GM12892 (cell line): Measurements from ENCODE around the gene EAF1.

ENCODE experiments used
- POLR2A ChIP-seq: IDR thresholded peaks from 2 replicates; pipeline ENCODE4 v1.6.1; 2011; ENCODE audit warnings: low read depth, low read length, control low read depth
- POLR2AphosphoS5 ChIP-seq: IDR thresholded peaks from 2 replicates; pipeline ENCODE4 v1.6.1; 2011; ENCODE audit warnings: low read depth, low read length, control low read depth
- TAF1 ChIP-seq: IDR thresholded peaks from 2 replicates; pipeline ENCODE4 v1.6.1; 2011; ENCODE audit warnings: low read depth, mild to moderate bottlenecking, control low read depth, low read length, borderline replicate concordance

DNA sequence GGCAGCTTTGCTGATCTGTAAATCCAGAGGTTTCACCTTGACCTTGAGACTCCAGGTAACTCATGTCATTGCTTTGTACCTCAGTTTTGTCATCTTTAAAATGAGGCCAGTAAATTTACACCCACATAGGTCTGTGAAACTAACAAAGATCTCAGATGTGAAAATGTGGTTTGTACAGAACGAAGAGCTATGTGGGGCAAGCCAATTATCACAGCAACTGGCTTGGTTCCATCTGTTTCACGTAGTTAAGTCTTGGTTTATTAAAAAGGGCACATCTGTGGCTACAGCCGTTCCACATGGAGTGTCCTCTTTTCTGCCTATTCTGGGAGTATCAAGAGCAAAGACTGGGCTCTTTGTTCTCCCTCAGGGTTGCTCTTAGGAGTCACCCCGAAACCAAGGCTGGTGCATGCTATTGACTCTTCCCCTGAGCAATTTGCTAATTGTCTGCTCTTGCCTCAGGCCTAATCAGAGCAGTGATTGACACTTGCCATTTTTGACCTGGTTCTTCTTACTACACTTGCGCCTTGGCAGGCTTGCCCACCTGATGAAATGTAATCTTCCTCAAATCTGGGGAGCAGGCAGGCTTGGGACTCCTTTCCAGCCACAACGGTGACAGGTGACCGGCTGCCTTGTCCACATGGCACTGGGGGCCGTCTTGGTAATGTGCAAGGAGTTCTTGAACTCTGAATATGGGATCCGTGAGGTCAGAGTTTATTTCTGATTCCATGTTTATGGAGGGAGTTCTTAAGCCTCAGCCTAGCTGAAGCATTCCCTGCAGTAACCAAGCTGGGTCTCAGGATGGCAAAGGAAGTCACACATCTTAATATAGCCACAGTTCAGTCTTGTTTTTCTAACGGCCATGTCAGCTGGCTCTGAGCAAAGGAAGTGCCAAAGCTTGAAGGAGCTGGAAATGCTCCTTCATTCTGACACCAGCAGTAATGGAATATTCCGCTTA, 40.1 kb downstream of the EAF1 start:
- TF ChIP-seq POLR2A (no peak), POLR2AphosphoS5 (no peak), TAF1 (no peak)
